NCI-H1694 treated with DMSO at 0.1 percent for 48 hours (cell line): ENCODE measurements around the gene GNG8.
"Not testable (repeated sequence)": the region's sequence is repeated elsewhere in the genome, so short reads cannot be mapped to it uniquely, and the experiment has no call there.

ENCODE experiments used
- DNase-seq: peaks from one replicate; lab custom pipeline; 2025; lab: John Stamatoyannopoulos, UW

GNG8 gene

DNA sequence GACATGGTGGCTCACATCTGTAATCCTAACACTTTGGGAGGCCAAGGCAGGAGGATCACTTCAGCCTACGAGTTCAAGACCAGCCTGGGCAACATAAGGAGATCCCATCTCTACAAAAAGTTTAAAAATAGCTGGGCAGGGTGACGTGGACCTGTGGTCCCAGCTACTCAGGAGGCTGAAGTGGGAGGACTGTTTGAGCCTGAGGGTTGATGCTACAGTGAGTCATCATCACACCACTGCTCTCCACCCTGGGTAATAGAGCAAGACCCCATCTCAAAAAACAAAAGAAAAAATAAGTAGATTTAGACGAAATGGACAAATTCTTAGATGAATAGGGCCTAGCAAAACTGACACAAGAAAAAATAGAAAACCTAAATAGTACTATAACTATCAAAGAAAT lies 10.4 kb upstream of the GNG8 start:
- no peak for DNase-seq

- DNase-seq = no peak
Measured at GRCh38 chr19:46644720-46645119, 8.7 kb upstream of the GNG8 start.

GRCh38 chr19:46640656-46641055 lies 4.7 kb upstream of the GNG8 start:
- DNase-seq = no peak

GRCh38 chr19:46639358-46640182 lies 3.6 kb upstream of the GNG8 start:
- DNase-seq = no peak

- no peak for DNase-seq
Measured at GRCh38 chr19:46637224-46637623, 1.2 kb upstream of the GNG8 start.

GRCh38 chr19:46634656-46635218 lies 1.3 kb downstream of the GNG8 start:
- no peak for DNase-seq

- no peak for DNase-seq
Measured at GRCh38 chr19:46634045-46634655, 1.9 kb downstream of the GNG8 start.

GRCh38 chr19:46633130-46633529 lies 2.9 kb downstream of the GNG8 start:
- no peak for DNase-seq

DNA sequence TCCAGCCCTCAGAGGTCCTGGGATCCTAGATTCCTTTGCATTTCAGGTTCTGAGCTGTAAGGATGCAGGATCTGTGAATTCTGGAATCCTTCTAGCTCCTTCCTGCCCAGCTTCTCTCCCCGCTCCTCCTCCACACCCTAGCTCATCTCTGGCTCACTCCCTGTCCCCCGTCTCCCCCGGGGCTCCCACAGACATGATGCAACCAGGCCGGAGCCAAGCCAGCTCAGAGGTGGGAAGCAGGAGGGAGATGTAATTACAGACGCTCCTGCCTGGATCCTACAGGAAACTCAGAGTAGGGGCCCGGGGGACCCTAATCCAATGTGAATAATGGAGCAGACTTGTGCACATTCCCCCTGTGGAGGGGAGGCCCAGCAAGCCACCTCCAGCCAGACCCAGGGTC lies 4.5 kb downstream of the GNG8 start:
- DNase-seq = no peak

GRCh38 chr19:46630586-46631205 lies 5.3 kb downstream of the GNG8 start:
- no peak for DNase-seq

DNA sequence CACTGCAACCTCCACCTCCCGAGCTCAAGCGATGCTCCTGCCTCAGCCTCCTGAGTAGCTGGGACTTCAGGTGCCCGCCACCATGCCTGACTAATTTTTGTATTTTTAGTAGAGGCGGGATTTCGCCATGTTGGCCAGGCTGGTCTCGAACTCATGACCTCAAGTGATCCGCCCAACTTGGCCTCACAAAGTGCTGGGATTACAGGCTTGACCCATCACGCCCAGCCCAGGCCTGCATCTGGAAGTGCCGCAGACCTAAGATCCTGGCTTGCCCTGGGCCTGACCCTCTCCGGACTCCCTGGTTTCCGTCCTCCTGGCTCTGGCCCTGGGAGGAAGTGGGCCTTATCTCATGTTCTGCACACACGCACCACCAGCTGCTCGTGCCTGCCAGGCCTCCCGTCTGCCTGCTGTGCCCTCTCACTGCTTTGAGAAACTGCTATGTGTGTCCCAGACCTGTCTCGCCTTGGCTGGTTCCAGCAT lies 6.4 kb downstream of the GNG8 start:
- DNase-seq = no peak

GRCh38 chr19:46628970-46629369 lies 7.0 kb downstream of the GNG8 start:
- DNase-seq = not testable (repeated sequence)

DNA sequence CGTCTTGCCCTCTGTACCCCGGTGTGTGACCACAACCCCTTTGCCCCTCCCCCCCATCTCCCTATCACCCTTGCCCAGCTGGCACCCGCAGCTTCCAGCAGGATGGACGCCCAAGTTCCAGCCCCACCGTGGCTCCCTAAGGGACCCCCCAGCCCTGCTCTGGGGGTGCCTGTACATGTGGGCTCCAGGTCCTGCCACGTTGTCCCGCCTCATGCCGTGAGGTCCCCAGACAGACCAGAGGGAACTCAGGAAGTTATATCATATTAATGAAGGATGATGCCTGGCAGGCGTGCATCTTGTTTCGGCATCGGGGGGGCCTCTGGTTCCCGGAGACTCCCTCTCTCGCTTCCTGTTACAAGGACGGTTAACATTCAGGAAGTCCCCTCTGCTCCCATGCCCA lies 9.6 kb downstream of the GNG8 start:
- no peak for DNase-seq

- DNase-seq = no peak
Measured at GRCh38 chr19:46625731-46626130, 10.3 kb downstream of the GNG8 start.

- DNase-seq = no peak
Measured at GRCh38 chr19:46624958-46625661, 10.9 kb downstream of the GNG8 start, which contains the start of gene PTGIR. TSS of gene PTGIR (minus strand) at chr19:46625089. CDS start at chr19:46624225, 864 bp downstream.

DNA sequence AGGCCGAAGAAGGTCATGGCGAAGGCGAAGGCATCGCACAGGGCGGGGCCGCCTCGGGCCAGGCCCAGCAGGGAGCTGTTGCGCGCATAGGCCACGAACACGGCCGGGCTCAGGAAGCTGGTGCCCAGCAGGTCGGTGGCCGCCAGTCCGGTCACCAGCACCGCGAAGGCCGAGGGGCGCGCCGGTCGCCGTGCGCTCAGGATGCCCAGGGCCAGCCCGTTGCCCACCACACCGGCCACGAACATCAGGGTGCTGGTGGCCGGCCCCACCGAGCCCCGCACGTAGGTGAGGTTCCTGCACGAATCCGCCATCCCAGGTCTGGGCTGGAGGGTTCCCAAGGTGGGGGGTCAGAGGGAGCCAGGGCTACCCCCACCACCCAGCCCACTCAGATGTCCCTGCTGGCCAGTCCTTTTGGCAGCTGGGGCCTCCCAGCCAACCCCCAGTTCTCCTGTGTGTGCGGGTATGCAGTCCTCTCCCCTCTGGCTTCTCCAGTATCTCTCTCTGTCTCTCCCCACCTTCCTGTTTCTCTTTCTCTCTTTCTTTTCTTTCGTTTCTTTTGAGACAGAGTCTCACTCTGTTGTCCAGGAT lies 12.0 kb downstream of the GNG8 start:
- no peak for DNase-seq

DNA sequence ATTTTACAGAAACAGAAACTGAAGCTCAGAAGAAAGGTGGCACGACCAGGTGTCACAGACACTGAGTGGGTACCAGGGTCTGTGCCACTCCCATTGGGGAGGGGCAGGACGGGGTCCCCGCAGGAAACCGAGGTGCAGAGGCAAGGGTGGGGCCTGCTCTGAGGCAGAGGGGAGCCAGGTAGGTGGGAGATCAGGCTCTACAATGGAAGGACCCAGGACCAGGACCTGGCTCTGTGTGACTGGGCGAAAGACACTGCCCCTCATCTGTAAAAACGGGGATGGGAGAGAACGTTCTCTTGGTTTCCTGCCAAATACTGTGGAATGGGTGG lies 13.9 kb downstream of the GNG8 start:
- no peak for DNase-seq

DNA sequence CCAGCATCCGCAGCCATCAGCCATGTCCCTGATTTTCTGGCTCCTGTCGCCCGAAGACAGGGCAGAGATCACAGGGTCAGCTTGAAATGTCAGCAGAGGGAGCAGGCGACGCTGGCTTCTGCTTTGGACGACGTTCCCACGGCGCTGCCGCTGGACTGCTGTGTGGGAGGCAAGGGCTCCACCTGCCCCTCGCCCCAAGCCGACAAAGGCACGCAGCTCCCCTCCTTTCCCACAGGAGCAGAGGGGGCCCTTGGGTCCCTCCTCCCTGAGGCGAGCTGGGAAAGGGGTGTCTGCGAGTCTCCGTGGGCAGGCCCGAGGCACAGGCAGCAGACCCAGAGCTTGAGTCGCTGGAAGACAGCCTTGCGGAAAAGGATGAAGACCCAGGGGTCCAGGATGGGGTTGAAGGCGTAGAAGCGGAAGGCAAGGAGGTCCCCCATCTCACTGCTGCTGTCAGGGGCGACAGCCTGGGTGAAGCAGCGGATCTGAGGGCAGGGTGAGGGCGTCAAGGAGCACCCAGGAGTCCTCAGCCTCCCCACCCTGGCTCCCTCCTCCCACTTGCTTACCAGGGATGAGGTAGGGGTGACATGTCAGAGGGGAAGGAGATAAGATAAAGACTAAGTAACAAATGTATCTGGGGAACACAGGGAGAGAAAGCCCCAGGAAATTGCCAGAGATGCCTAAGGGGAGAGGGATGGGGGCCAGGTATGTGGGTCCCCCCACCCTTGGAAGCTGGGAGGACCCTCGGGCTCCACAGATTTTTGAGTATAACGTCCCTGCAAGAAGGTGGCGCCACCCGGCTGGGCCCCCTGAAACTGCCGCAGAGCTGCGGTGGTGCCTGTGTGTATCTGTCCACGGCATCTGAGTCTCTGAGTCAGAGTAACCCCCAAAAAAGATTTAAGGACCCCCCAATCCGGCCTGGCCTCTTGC lies 14.5 kb downstream of the GNG8 start:
- no peak for DNase-seq

DNA sequence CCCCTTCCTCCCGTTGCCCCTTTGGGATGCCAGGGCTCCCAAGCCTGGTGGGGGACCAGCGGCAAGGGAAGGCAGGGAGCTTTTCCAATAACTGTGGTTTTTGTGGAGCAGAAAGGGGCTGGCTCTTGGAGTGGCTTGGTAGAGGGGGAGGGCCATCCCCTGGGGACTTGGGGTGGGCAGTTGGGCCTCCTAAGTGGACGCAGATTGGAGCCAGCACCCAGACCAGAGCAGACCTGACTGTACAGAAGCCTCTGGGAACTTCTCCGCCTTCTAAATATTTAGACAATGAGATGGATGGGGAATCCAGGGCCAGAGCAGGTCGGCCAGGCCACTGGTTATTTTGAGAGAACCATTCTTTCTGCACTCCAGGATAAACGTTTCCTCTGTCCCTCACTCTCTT lies 15.3 kb downstream of the GNG8 start:
- no peak for DNase-seq

- DNase-seq = no peak
Measured at GRCh38 chr19:46620267-46620666, 15.7 kb downstream of the GNG8 start.
